Measurements from ENCODE around the gene CPNE6. TPM values are rescaled to one million over a fixed set of nuclear protein-coding genes. Genes with fewer than 3 reads are reported as not detected.
A peak's percentile ranks its signal among the peaks of the same experiment; 100 is the strongest.

Gene CPNE6
- total and polyA plus RNA-seq, 2 of the 13 experiments (the other 11 are each of a cell fraction or from before 2014, with no cell fraction given), result not detected

DNA sequence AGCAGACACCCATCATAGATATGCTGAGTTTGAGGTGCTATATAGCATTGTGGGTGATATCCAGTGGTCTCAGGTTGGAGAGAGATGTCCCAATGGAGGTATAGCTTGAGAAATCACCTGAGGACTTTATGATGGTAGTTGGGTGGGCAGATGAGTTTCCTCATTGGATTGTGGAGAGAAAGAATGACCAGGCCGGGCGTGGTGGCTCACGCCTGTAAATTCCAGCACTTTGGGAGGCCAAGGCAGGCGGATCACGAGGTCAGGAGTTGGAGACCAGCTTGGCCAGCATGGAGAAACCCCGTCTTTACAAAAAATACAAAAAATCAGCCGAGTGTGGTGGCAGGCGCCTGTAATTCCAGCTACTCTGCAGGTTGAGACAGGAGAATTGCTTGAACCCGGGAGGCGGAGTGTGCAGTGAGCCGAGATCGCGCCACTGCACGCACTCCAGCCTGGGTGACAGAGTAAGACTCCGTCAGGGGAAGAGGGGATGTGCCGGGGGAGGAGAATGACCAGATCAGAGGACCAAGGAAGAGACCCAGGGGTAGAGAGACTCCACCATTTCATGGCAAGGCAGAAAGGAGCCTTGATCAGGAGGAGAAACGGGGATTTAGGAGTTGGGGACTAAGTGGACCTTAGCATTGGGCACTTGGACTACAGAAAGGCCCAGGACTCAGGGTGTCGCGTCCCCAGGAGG is 22.0 kb downstream of the CPNE6 start (continued):
- TF ChIP-seq ZNF83 (CRISPR knock-in tag; IDR thresholded peaks at IDR 0.05; ENCODE audit: borderline replicate concordance) (peak; percentile 76; the same call in 1 of the 2 replicates), ARHGAP35 (CRISPR knock-in tag; IDR thresholded peaks at IDR 0.05; ENCODE audit: borderline replicate concordance) (no peak), JDP2 (CRISPR knock-in tag; IDR thresholded peaks at IDR 0.05; ENCODE audit: borderline replicate concordance) (no peak), TARDBP (CRISPR knock-in tag; IDR thresholded peaks at IDR 0.05) (no peak), HNRNPUL1 (IDR thresholded peaks at IDR 0.05; ENCODE audit: low read depth, low read length) (no peak), MATR3 (CRISPR knock-in tag; IDR thresholded peaks at IDR 0.05) (0 out of 2 replicates have a peak, but pooled peaks have one; percentile 64), SMYD3 (CRISPR knock-in tag; IDR thresholded peaks at IDR 0.05) (no peak), NR2F1 (CRISPR knock-in tag; IDR thresholded peaks at IDR 0.05) (no peak; a peak in 2 of 4 replicates), SMC3 (IDR thresholded peaks at IDR 0.05; ENCODE audit: low read length) (0 out of 2 replicates have a peak, but pooled peaks have one; percentile 16), SP2 (CRISPR knock-in tag; IDR thresholded peaks at IDR 0.05) (no peak), ZFYVE20 (CRISPR knock-in tag; IDR thresholded peaks at IDR 0.05; ENCODE audit: borderline replicate concordance, low read depth) (0 out of 2 replicates have a peak, but pooled peaks have one; percentile 40), HOXA9 (CRISPR knock-in tag; IDR thresholded peaks at IDR 0.05; ENCODE audit: borderline replicate concordance) (no peak), ASH2L (IDR thresholded peaks at IDR 0.05; ENCODE audit: insufficient read length, low read depth, low read length) (no peak), NFE2 (CRISPR knock-in tag; IDR thresholded peaks at IDR 0.05) (no peak), RXRA (CRISPR knock-in tag; IDR thresholded peaks at IDR 0.05) (no peak; the same call in 1 of the 2 replicates), ZNF331 (CRISPR knock-in tag; IDR thresholded peaks at IDR 0.05) (no peak), ZNF124 (CRISPR knock-in tag; IDR thresholded peaks at IDR 0.05) (no peak), ZC3H4 (CRISPR knock-in tag; IDR thresholded peaks at IDR 0.05; ENCODE audit: borderline replicate concordance) (peak; percentile 80; the same call in 1 of the 2 replicates)
- TF ChIP-seq, protein P1, sequence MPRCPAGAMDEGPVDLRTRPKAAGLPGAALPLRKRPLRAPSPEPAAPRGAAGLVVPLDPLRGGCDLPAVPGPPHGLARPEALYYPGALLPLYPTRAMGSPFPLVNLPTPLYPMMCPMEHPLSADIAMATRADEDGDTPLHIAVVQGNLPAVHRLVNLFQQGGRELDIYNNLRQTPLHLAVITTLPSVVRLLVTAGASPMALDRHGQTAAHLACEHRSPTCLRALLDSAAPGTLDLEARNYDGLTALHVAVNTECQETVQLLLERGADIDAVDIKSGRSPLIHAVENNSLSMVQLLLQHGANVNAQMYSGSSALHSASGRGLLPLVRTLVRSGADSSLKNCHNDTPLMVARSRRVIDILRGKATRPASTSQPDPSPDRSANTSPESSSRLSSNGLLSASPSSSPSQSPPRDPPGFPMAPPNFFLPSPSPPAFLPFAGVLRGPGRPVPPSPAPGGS (CRISPR knock-in tag; IDR thresholded peaks at IDR 0.05), result no peak
- TF ChIP-seq, protein P2, sequence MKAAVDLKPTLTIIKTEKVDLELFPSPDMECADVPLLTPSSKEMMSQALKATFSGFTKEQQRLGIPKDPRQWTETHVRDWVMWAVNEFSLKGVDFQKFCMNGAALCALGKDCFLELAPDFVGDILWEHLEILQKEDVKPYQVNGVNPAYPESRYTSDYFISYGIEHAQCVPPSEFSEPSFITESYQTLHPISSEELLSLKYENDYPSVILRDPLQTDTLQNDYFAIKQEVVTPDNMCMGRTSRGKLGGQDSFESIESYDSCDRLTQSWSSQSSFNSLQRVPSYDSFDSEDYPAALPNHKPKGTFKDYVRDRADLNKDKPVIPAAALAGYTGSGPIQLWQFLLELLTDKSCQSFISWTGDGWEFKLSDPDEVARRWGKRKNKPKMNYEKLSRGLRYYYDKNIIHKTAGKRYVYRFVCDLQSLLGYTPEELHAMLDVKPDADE (CRISPR knock-in tag; IDR thresholded peaks at IDR 0.05), result no peak
- TF ChIP-seq, protein P3, sequence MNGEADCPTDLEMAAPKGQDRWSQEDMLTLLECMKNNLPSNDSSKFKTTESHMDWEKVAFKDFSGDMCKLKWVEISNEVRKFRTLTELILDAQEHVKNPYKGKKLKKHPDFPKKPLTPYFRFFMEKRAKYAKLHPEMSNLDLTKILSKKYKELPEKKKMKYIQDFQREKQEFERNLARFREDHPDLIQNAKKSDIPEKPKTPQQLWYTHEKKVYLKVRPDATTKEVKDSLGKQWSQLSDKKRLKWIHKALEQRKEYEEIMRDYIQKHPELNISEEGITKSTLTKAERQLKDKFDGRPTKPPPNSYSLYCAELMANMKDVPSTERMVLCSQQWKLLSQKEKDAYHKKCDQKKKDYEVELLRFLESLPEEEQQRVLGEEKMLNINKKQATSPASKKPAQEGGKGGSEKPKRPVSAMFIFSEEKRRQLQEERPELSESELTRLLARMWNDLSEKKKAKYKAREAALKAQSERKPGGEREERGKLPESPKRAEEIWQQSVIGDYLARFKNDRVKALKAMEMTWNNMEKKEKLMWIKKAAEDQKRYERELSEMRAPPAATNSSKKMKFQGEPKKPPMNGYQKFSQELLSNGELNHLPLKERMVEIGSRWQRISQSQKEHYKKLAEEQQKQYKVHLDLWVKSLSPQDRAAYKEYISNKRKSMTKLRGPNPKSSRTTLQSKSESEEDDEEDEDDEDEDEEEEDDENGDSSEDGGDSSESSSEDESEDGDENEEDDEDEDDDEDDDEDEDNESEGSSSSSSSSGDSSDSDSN (CRISPR knock-in tag; IDR thresholded peaks at IDR 0.05), result no peak
- TF ChIP-seq, protein P4, sequence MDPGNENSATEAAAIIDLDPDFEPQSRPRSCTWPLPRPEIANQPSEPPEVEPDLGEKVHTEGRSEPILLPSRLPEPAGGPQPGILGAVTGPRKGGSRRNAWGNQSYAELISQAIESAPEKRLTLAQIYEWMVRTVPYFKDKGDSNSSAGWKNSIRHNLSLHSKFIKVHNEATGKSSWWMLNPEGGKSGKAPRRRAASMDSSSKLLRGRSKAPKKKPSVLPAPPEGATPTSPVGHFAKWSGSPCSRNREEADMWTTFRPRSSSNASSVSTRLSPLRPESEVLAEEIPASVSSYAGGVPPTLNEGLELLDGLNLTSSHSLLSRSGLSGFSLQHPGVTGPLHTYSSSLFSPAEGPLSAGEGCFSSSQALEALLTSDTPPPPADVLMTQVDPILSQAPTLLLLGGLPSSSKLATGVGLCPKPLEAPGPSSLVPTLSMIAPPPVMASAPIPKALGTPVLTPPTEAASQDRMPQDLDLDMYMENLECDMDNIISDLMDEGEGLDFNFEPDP (CRISPR knock-in tag; conservative IDR thresholded peaks at IDR 0.05), result no peak
- TF ChIP-seq, protein P5, sequence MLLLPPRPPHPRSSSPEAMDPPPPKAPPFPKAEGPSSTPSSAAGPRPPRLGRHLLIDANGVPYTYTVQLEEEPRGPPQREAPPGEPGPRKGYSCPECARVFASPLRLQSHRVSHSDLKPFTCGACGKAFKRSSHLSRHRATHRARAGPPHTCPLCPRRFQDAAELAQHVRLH (CRISPR knock-in tag; IDR thresholded peaks at IDR 0.05; ENCODE audit: borderline replicate concordance, low read depth), result 0 out of 2 replicates have a peak, but pooled peaks have one; percentile 0

Measured in HepG2 (cell line).